Stimulated activated CD8-positive, alpha-beta memory T cell treated with anti-CD3 and anti-CD28 coated beads, Interleukin-15, amount 100 ng/mL, for 48 hours (primary cell): Measurements from ENCODE around the gene FXYD4.
"Not testable (repeated sequence)": the region's sequence is repeated elsewhere in the genome, so short reads cannot be mapped to it uniquely, and the experiment has no call there.

Source experiments
- DNase-seq, 2 donors: peaks; one replicate each; pipeline ENCODE4 v3.0.0-alpha.2; 2020; ENCODE audit warnings: low read depth in 2 of 2

Gene FXYD4

DNA sequence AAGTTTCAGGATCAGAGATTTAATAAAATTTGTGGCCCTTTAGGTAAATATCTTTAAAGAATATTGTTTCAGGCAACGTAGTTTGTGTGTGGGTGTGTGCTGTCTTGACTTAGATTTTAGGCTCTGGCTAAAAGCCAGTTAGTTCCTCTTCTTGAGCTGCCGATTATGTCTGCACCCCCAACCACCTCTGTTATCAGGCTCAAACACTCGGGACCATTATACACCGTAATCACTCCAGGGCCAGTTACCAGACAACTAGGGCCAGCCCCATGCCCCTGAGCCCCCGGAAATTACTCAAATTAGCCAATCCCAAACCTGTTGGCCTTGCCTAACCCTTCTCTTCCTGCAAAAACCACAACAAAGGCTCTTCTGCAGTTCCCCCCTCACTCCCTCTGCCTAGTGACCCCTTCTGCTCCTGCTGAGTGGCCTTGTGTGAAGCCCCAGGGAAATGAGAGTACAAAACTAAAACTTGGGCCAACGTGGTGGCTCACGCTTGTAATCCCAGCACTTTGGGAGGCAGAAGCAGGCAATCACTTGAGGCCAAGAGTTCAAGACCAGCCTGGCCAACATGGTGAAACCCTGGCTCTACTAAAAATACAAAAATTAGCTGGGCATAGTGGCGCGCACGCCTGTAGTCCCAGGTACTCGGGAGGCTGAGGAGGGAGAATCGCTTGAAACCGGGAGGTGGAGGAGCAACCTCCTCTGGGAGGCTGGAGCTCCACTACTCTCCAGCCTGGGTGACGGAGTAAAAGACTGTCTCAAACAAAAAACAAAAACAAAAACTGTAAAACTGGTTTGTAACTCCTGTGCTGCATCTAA is 46.7 kb downstream of the FXYD4 start:
- DNase-seq, result peak in 1 of 2 donors; percentile 53

- no peak for DNase-seq
Observed at GRCh38 chr10:43419997-43420368, 48.5 kb downstream of the FXYD4 start.

GRCh38 chr10:43420369-43421200 is 49.1 kb downstream of the FXYD4 start:
- peak; percentile 85 to 91 for DNase-seq

DNA sequence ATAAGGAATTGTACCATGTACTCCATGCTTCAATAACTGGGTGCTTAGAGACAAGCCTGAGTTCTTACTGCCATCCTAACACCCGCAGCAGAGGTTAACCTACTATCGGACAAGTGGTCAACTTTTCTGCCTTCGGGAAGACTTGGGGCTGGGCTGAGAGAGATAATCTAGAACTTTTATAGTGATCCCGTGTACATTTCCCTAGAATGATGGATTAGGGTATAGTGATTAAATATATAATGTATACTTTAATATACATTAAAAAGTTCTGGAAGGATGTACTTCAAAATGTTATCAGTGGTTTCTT is 49.7 kb downstream of the FXYD4 start:
- no peak for DNase-seq

- DNase-seq, result no peak
Observed at GRCh38 chr10:43421519-43421918, 50.1 kb downstream of the FXYD4 start.

DNA sequence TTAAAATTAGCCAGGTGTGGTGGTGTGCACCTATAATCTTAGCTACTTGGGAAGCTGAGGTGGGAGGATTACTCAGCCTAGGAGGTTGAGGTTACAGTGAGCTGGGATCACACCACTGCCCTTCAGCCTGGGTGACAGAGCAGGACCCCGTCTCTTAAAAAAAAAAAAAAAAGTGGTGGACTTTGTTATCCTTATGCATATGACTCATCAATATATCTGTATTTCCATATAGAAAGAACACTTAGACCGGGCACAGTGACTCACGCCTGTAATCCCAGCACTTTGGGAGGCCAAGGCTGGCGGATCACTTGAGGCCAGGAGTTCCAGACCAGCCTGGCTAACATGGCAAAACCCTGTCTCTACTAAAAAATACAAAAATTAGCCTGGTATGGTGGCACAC is 50.5 kb downstream of the FXYD4 start:
- not testable (repeated sequence) for DNase-seq

DNA sequence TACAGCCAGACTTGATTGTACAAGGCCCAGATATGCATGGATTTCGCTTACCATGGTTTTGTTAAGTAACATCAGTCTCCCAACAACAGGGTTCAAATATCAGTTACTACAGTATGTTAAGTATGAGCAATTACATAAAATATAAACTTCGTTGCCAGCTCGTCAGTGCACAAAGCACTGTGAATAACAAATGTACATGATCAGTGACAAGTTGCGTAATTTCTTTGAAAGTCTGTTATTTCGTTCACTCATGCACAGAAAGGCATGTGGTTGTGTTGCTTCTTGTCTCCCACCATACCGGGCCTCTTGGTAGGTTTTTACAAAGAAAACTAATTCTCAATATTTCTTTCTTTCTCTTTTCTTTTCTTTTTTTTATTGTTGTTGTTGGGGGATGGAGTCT is 53.0 kb downstream of the FXYD4 start:
- DNase-seq, result no peak
